ENCODE results near the gene LYST.

Gene LYST

DNA sequence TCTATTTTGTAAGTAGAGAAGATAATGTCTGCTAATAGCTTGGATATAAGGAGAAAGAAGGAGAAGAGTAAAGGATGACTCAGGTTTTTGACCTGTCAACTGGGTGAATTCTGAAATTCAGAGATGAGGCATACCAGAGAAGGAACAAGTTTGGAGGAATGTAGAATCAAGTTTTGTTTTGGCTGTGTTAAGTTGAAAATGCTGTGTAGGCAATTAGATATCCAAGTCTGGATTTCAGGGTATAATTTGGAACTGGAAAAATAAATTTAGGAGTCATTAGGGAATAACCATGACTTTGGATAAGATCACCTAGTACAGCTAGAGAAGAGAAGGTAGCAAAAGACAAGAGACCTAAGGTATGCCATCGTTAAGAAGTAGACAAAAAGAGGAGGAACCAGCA is 194.7 kb downstream of the LYST start:
- TF ChIP-seq CTCF (IDR thresholded peaks at IDR 0.05) = no peak
- no peaks in the 10 kb centered on the region for H3K4me1 ChIP-seq (ENCODE audit: control insufficient read depth in 1 of 2, insufficient read depth in 1 of 2, low read depth in 1 of 2, low read length in 1 of 2)
- no peak overlapping the region for H3K4me3 ChIP-seq (ENCODE audit: low read depth in 1 of 2, low read length in 1 of 2)
- H3K27ac ChIP-seq = no peak overlapping the region
- H3K9me3 ChIP-seq = no peaks in the 10 kb centered on the region
- no peaks in the 10 kb centered on the region for H3K27me3 ChIP-seq
- peaks cover 99% of the 10 kb centered on the region for H3K36me3 ChIP-seq

DNA sequence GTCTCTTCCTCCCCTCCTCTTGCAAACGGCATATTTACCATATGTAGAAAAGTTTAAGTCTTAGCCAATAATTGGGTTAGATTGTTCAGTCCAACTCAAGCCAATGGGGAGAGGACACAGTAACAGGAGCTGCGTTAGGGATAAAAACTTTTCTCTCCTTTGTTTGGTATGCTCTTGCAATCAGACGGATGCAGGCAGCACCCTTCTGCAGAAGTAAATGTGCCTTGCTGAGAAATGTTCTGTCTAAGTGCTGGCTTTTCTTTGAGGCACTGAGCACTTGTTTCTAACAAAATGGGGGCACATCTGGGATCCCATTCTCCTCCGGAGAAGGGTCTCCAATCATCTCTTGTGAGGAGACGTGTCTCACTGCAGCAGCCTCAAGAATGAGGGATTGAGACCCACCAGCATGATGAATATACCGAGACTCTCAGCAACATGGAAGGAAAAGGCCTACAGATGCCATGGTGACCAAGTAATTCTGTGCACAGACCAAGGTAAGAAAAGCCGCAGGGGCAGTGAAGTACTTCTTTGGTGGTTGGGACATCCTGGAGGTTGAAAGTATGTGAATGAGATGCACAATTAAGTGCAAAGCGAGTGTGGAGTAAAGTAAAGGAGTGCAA is 196.4 kb downstream of the LYST start:
- Histone ChIP-seq H3K27ac (peak overlapping the region; percentile 19), H3K36me3 (peaks cover 90% of the 10 kb centered on the region), H3K27me3 (no peaks in the 10 kb centered on the region), H3K4me1 (ENCODE audit: control insufficient read depth in 1 of 2, insufficient read depth in 1 of 2, low read depth in 1 of 2, low read length in 1 of 2) (no peaks in the 10 kb centered on the region), H3K9me3 (no peaks in the 10 kb centered on the region), H3K4me3 (ENCODE audit: low read depth in 1 of 2, low read length in 1 of 2) (no peak overlapping the region)
- TF ChIP-seq CTCF (IDR thresholded peaks at IDR 0.05) = no peak

DNA sequence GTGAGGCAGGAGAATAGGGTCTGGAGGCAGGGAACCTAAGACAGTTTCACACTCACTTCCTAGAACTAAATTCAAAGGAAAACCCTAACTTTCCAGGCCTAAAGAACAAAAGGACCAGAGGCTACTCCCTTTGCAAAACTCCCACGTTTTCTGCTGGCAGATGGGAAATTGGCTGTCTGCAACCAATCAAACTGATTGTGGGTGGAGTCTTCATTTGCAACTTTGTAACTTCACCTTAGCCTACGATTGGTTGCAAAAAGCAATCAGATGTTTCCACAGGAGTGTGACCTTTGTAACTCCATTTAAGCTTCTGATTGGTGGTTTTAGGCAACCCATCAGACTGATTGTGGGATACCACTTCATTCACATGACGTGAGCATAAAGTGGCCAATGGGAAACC is 197.4 kb downstream of the LYST start:
- no peaks in the 10 kb centered on the region for H3K4me1 ChIP-seq (ENCODE audit: control insufficient read depth in 1 of 2, insufficient read depth in 1 of 2, low read depth in 1 of 2, low read length in 1 of 2)

DNA sequence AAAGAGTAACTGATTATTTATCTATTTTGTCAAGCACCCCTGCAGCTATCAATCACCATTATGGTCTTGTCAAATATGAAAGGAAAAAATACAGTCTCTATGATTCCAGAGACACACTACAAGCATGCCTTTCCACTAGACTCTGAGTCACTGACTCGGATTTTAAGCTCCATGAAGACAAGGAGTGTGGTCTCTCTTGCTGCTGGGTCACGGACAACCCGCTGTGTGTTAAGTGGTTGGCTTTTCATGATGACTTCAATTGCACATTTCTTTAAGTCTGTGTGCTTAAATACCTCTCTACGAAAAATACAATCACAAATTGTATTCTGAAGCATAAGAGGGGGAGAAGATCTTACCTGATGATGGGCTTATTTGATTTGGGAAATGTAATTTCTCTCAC is 203.1 kb downstream of the LYST start:
- no peak for TF ChIP-seq CTCF (IDR thresholded peaks at IDR 0.05)
- no peaks in the 10 kb centered on the region for H3K27me3 ChIP-seq
- H3K27ac ChIP-seq = no peak overlapping the region

More for the DNA sequence above, 197.4 kb downstream of the LYST start:
- H3K27me3 ChIP-seq = no peaks in the 10 kb centered on the region
- H3K36me3 ChIP-seq = peaks cover 90% of the 10 kb centered on the region
- no peak overlapping the region for H3K4me3 ChIP-seq (ENCODE audit: low read depth in 1 of 2, low read length in 1 of 2)
- no peaks in the 10 kb centered on the region for H3K9me3 ChIP-seq
- no peak for TF ChIP-seq CTCF (IDR thresholded peaks at IDR 0.05)
- no peak overlapping the region for H3K27ac ChIP-seq

GRCh38 chr1:235661568-235661967 is 205.1 kb downstream of the LYST start:
- H3K4me3 ChIP-seq (ENCODE audit: low read depth in 1 of 2, low read length in 1 of 2) = no peak overlapping the region
- no peaks in the 10 kb centered on the region for H3K9me3 ChIP-seq
- H3K36me3 ChIP-seq = peaks cover 67% of the 10 kb centered on the region
- H3K27me3 ChIP-seq = no peaks in the 10 kb centered on the region
- H3K27ac ChIP-seq = no peak overlapping the region
- no peaks in the 10 kb centered on the region for H3K4me1 ChIP-seq (ENCODE audit: control insufficient read depth in 1 of 2, insufficient read depth in 1 of 2, low read depth in 1 of 2, low read length in 1 of 2)
- TF ChIP-seq CTCF (IDR thresholded peaks at IDR 0.05) = no peak

More for the DNA sequence above, 203.1 kb downstream of the LYST start:
- Histone ChIP-seq H3K9me3 (no peaks in the 10 kb centered on the region), H3K4me1 (ENCODE audit: control insufficient read depth in 1 of 2, insufficient read depth in 1 of 2, low read depth in 1 of 2, low read length in 1 of 2) (no peaks in the 10 kb centered on the region), H3K36me3 (peaks cover 86% of the 10 kb centered on the region), H3K4me3 (ENCODE audit: low read depth in 1 of 2, low read length in 1 of 2) (no peak overlapping the region)

All from neutrophil (primary cell).